DMS79 (cell line): ENCODE measurements around the gene PARD3.
"Not testable (repeated sequence)": the region's sequence is repeated elsewhere in the genome, so short reads cannot be mapped to it uniquely, and the experiment has no call there.

Experiments
- DNase-seq: peaks from one replicate; lab custom pipeline; 2025; lab: John Stamatoyannopoulos, UW

The PARD3 gene

GRCh38 chr10:34098821-34099567 lies 716.1 kb downstream of the PARD3 start:
- no peak for DNase-seq

DNA sequence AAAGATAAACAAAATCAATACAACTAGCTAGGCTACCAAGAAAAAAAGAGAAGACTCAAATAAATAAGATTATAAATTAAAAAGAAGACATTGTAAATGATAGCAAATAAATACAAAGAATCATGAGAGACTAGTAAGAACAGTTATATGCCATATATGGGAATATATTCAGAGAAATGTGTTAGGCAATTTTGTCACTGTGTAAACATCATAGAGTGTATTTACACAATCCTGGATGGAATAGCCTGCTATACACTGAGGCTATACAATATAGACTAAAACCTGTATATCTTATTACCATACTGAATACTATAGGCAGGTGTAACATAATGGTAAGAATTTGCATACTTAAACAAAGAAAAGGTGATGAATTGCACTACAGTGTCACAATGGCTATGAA lies 717.4 kb downstream of the PARD3 start:
- DNase-seq = no peak

DNA sequence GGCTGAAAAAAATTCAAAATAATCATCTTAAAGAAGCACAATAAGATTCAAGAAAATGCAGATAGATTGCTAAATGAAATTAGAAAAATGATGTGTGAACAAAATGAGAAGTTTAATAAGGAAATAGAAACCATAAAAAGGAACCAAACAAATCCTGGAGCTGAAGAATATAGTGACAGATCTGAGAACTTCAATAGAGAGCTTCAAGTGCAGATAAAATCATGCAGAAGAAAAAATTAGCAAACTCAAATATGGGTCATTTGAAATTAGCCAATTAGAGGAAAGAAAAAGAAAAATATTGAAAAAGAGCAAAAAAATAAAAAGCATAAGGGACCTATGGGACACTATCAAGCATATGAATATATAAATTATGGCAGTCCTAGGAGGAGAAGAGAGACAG lies 720.1 kb downstream of the PARD3 start:
- no peak for DNase-seq

- DNase-seq = no peak
Measured at GRCh38 chr10:34094146-34094696, 720.9 kb downstream of the PARD3 start.

GRCh38 chr10:34092891-34093290 lies 722.2 kb downstream of the PARD3 start:
- no peak for DNase-seq

GRCh38 chr10:34091635-34092195 lies 723.4 kb downstream of the PARD3 start:
- no peak for DNase-seq

DNA sequence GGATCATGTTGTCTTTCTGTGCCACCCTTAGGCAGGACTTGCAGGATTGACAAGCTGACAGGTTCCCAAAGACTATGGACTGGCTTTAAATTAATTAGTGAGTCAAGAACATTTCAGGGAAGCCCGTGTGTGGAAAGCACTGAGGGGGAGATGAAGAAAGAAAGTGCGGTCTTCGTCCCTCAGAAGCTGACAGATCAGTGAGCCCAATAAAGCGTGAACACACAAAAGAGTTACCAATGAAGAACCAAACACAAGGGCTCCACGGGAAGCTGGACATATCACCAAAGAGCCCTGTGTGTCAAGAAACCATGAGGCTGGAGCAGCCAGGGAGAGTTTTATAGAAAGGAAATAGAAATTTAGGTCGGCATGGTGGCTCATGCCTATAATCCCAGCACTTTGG lies 725.8 kb downstream of the PARD3 start:
- DNase-seq = no peak

DNA sequence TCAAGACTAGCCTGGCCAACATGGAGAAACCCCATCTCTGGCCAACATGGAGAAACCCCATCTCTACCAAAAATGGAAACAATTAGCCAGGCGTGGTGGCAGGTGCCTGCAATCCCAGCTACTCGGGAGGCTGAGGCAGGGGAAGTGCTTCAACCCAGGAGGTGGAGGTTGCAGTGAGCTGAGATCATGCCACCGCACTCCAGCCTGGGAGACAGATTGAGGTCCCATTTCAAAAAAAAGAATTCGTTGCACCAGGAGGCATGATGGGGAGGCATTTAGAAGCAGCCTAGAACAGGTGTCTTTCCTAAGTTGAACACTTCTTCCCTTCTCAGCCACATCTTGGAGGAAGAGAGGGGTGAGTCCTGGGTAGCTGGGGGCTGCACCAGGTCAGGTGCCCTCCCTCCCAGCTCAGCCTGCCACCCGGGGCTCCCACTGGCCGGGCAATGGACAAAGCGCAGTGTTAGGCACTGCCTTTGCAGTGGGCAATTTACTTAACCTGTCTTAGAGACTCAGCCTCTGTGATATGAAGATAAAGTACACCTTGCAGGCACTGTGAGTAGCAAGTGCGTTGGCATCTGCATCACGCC lies 726.8 kb downstream of the PARD3 start:
- no peak for DNase-seq

DNA sequence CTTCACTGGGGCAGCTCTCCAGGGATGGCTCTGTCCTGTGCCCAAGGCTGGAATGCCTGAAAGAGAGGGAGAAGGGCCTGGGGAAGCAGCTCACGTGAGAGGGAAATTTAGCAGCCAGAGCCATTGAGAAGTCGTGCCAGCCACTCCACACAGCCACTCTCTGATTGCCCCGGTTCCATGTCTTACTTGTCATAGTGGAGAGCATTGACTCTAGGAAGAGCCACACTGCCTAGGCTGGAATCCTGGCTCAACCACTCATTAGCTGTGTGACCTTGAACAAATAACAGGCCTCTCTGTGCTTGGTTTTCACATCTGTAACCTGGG lies 728.0 kb downstream of the PARD3 start:
- no peak for DNase-seq

DNA sequence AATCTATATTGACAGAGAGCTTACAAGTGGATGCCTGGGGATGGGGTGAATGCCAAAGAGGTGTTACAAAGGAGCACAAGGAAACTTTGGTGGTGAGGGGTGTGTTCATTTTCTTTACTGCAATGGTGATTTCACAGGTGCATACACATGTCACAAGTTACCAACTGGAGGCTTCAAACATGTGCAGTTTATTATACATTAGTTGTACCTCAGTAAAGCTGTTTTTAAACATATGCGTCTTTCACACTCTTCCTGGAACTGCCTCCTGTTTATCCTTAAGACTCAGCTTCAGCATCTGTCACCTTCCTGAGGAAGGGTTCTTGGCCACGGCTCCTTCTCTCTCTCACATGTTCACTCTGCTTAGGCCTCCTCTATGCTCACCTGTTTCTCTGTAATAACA lies 731.5 kb downstream of the PARD3 start:
- DNase-seq = no peak

- no peak for DNase-seq
Measured at GRCh38 chr10:34081948-34082347, 733.1 kb downstream of the PARD3 start.

DNA sequence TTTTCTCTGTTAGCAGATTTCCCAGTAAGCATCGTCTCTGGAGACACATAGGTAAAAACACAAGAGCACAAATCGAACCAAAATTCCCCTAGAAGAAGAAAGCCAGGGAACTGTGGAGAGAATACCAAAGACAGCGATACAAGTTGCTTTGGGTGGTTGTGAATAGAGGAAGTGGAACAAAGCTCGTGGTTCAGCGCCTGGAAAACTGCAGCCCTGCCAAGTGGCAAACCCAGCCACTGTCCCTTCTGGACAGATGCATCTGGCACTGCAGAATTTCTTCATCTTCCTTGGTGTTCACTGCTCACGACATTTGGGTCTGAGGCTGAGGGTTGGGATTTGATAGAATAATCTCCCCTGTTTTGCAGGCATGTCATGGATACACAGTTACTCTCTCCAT lies 733.8 kb downstream of the PARD3 start:
- DNase-seq = no peak

DNA sequence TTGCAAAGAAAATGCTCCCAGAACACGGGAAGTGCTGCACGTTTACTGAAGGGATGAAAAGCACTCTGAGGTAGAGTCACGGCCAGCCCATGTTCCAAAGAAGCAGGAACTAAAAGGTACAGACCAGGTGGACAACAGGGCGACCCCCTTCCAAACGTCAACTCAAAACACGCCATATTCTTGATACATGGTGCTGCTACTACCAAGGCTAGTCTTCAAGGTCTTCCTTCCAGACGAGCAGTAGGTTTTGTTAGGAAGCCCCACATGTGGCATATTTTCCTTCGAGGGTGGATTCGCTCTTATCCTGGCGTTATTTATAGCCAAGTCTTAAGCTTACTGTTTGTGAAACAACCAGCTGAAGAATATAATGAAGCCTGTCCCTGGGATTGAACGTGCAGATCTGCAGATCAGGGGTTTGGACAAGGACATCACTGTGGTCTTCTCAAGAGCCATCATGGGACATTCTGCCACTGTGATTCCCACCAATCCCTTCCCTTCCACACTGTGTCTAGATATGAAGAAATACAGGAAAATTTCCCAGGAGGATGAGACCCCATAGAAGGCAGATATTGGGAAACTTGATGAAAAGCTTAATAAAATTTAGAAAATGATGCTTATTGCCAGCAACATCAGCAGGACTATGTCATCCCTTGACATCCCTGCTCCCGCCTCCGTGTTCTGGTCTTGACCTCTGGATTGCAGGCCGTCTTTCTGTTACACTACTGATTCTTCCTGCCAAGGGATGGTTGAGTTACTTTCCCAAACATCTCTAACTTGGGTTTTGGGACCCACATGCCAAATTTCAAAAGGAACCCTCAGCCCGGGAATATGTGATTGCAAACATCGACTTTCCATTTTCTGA lies 734.4 kb downstream of the PARD3 start:
- no peak for DNase-seq

DNA sequence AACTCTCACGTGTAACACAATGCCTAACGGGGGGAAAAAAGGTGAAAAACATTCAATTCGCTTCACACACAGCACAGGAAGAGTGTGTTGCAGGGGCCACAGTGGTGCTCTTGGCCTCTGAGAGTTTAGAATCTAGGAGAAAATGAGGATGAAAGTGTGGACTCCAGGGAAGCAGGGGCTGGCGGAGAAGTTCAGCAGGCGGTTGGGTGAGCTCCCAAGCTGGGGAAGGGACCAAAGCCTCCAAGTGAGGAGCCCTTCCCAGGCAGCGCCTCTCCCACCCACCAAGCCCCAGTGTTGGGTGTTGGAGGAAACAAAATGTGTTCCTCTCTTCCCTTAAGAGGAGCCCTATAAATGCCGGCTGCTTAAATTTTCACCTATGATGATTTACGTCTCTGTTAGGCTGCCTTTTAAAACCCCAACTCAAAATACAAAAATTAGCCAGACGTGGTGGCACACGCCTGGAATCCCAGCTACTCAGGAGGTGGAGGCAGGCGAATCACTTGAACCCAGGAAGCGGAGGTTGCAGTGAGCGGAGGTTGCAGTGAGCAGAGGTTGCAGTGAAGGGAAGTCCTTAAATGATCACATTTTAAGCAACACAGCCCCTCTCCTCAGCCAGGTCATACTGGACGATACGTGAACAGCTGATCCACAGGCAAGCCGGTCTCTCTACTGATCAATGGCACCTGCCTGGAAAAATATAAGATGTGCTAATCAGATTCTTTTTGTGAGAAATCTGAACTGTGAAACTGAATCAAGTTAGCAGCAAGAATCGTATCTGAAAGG lies 735.2 kb downstream of the PARD3 start:
- no peak for DNase-seq

- no peak for DNase-seq
Measured at GRCh38 chr10:34078745-34079470, 736.2 kb downstream of the PARD3 start.

GRCh38 chr10:34078017-34078744 lies 736.9 kb downstream of the PARD3 start:
- no peak for DNase-seq

GRCh38 chr10:34076443-34076842 lies 738.7 kb downstream of the PARD3 start:
- DNase-seq = no peak

DNA sequence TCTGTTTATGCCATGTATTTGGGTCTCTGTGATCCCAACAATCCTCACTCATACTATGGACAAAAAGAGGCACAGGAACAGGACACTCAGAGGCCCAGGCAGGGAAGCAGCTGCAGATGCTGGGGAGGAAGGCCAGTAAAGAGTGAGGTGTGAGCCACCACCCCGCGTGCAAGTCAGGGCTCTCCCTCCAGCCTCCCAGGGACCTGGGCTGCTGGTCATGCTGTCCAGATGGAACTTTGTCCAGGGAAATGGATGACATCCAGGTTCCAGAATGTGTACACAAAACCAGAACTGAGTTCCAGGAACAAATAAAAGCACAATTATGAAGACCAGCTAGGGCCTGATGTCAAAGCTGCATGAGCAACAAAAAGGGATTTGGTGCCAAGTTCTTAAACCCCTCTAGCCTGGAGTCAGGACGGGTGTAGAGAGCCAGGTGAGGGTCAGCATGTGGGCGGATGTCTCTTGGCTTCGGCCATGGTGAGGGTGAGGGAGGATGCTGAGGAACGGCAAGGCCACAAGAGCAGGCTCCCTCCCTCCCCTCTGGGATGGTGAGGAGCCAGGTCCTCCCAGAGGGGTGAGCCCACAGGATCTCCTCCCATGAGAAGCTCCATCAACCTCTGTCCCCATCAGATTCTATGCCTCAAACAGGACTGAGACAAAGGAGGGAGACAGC lies 739.7 kb downstream of the PARD3 start:
- DNase-seq = no peak

DNA sequence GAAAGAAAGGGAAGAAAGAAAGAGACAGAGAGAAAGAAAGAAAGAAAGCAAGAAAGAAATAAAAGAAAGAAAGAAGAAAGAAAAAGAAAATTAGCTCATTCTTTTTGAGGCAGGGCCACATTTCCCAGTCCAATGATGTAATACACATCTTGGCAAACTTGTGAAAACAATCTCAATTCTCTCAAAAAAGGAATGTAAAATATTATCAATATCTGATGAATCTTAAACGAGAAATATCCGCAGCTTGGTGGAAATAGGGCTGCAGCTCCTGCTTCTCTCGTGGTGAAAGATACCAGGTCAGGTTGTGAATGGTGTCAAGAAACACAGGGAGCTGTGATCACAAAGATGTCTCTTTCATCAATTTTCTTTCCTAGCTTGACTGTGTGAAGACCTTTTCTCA lies 741.0 kb downstream of the PARD3 start:
- DNase-seq = no peak

GRCh38 chr10:34067741-34068140 lies 747.4 kb downstream of the PARD3 start:
- not testable (repeated sequence) for DNase-seq
